ENCODE data around the gene SLC25A22. TPM values are rescaled to one million over a fixed set of nuclear protein-coding genes. Genes with fewer than 3 reads are reported as not detected.

SLC25A22 gene
- total and polyA plus RNA-seq, 10 of the 15 experiments (the other 5 are each of a cell fraction or from before 2014, with no cell fraction given): 0.27 to 27.0 (median 8.2) TPM

DNA sequence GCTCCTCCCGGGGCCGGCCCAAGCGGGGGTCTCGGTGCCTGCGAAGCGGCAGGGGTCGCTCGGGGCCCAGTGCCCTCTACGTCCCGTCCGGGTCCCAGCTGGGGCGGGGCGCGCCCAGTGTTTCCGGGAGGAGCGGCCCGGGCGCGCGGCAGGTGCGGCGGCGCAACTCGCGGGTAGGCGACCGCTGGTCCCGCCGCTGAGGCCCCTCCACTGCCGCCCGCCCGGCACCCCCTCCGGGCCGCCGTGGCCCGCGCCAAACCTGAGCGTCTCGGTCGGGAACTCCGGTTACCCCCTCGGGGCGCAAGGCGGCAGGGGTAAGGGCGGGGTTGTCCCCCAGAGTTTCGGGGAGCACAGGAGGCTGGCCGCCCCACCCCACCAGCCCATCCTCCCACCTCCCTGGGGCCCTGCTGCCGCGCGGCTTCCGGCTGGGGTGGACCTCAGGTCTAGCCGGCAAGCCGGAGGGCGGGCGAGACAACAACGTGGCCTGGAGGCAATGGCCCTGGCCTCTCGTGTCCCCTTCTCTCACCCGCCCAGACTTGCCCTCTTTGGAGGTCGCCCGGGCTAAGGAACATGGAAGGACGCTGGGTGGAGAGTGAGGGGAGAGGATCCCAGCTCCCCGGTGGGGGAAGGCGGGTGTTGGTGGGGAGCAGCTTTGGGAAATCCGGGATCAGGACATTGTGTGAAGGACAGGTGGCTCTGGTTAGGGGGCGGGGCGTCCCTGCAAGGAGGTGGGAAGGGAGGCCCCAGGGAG, 29.2 kb upstream of the SLC25A22 start (continued):
- TF ChIP-seq ATF2 (IDR thresholded peaks at IDR 0.05; ENCODE audit: low read length): no peak
- TF ChIP-seq TCF7 (IDR thresholded peaks at IDR 0.05; ENCODE audit: borderline replicate concordance): no peak
- no peak for TF ChIP-seq BMI1 (IDR thresholded peaks at IDR 0.05; ENCODE audit: borderline replicate concordance)
- no peak for TF ChIP-seq FOS (IDR thresholded peaks at IDR 0.05; ENCODE audit: borderline replicate concordance, extremely low read depth, insufficient read length)
- no peak for TF ChIP-seq POLR2AphosphoS5 (IDR thresholded peaks at IDR 0.05; ENCODE audit: low read length)
- TF ChIP-seq NFYB (IDR thresholded peaks at IDR 0.05; ENCODE audit: insufficient read depth, low read depth, low read length): no peak
- TF ChIP-seq ZNF592 (IDR thresholded peaks at IDR 0.05): no peak
- no peak for TF ChIP-seq ESRRA (IDR thresholded peaks at IDR 0.05; ENCODE audit: low read length)
- no peak for TF ChIP-seq GABPA (IDR thresholded peaks at IDR 0.05; ENCODE audit: low read depth)
- TF ChIP-seq BHLHE40 (IDR thresholded peaks at IDR 0.05; ENCODE audit: borderline replicate concordance in 1 of 2, low read depth in 2 of 2, low read length in 1 of 2): peak; percentile 54 to 88; a peak in 3 of 4 replicates
- TF ChIP-seq ZNF207 (IDR thresholded peaks at IDR 0.05; ENCODE audit: borderline replicate concordance): 0 out of 2 replicates have a peak, but pooled peaks have one; percentile 52
- TF ChIP-seq E2F4 (IDR thresholded peaks at IDR 0.05; ENCODE audit: low read depth, low read length): no peak
- TF ChIP-seq KDM1A (IDR thresholded peaks at IDR 0.05; ENCODE audit: borderline replicate concordance): no peak
- no peak for TF ChIP-seq ZZZ3 (IDR thresholded peaks at IDR 0.05; ENCODE audit: control insufficient read depth, insufficient read length, low read depth)
- TF ChIP-seq MLLT1 (IDR thresholded peaks at IDR 0.05): peak; percentile 48; the same call in 1 of the 2 replicates
- TF ChIP-seq KAT2A (conservative IDR thresholded peaks at IDR 0.05; ENCODE audit: control insufficient read depth, low read depth, low read length): no peak
- no peak for TF ChIP-seq RB1 (IDR thresholded peaks at IDR 0.05; ENCODE audit: borderline replicate concordance)
- no peak for TF ChIP-seq PAX8 (IDR thresholded peaks at IDR 0.05)
- no peak for TF ChIP-seq EP300 (IDR thresholded peaks at IDR 0.05; ENCODE audit: borderline replicate concordance in 1 of 2, control insufficient read depth in 1 of 2, low read depth in 2 of 2, low read length in 2 of 2)
- no peak for TF ChIP-seq CHD4 (IDR thresholded peaks at IDR 0.05)
- TF ChIP-seq NFXL1 (IDR thresholded peaks at IDR 0.05; ENCODE audit: borderline replicate concordance): no peak
- TF ChIP-seq TARDBP (IDR thresholded peaks at IDR 0.05; ENCODE audit: borderline replicate concordance): no peak
- TF ChIP-seq SMAD1 (IDR thresholded peaks at IDR 0.05; ENCODE audit: low read depth, partially characterized antibody): no peak
